DMS 273 treated with DMSO at 0.1 percent for 48 hours (cell line): Measurements from ENCODE around the gene CGRRF1.

Source experiments
- DNase-seq: peaks from one replicate; lab custom pipeline; 2025; lab: John Stamatoyannopoulos, UW

CGRRF1 gene

DNA sequence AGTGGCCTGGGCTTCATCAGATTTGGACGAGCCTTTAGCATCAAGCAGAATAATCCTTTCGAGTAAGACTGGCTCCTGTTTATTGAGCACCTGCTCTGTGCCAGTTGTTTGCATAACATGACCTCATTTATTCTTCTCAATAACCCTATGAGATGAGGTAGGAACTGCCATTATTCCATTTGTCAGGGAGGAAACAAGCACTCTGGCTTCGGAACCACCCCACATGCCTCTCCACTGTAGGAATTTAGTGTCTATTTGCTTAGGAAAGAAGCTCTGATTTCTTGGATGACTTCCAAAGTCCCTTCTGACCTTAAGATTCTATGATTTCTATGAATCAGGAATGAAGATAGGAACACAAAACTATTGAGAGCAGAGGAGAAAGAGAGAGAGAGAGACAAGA, 68.3 kb downstream of the CGRRF1 start:
- DNase-seq: no peak

DNA sequence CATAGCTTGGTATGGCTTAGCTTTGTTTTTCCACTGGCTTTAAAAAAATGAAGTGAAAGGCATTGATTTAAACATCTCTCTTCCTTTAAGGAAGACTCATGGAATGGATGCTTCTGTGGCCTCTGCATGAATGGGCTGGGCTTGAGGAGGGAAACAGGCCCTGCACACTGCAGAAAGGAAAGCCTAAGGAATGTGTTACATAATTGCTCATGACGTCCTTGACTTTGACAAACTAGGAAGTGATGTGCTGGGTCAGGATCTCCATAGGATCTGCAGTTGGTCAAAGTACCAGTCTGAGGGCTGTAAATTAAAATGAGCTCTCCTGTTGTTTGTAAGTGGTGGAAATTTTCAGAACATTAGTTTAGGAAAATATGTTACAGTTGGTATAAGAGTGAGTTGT, 69.9 kb downstream of the CGRRF1 start:
- no peak for DNase-seq

DNA sequence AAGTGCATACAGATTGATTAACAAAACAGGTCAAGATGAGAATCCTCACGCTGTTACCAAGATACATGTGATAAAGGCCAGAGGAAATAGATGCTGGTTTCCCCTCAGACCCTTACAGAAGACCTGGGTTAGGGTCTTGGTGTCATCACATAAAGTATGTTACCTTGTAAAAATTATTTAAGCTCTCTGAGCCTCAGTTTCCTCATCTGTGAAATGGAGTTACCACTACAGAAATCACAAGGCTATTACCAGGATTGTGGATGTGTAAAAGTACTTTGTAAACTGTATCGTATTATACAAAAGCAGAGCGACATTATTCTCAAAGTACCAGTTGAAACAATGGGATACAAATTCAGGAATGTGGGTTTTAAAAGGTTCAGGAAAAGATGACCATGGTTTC, 71.2 kb downstream of the CGRRF1 start:
- DNase-seq: no peak

DNA sequence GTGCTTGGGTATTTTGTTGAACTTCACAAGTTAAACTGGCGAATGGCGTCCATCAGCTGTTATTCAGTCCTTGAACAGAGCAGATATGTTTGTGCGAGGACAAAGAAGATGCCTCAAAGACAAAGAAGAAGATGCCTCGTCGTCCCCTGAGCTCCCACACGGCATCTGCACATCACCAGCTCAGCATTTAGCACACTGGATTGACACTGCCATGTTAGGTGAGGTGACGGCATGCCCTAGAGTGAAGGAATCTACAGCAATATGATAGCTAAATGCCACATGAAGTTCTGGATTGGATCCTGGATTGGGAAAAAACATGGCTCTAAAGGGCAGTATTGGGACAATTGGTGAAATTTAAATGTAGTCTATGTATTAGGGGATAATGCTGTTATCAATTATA, 72.6 kb downstream of the CGRRF1 start:
- DNase-seq: no peak

DNA sequence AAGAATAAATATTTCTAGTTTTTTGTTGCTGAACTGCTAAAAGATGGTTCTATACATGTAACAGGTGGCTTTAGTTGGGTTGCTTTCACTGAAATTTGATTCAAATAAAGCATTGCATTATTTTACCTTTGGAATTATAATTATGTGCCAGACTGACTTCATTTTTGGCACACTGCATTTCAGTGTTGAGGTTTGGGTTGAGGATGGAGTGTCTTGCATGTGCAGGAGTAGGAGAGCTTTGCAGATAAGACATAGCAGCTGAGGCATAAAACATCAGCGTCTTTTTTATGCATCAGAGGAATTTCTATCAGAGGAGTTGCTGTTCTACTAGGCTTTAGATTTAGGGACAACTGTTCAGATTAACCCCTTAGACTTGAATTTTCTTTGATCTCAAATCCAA, 74.4 kb downstream of the CGRRF1 start:
- no peak for DNase-seq

DNA sequence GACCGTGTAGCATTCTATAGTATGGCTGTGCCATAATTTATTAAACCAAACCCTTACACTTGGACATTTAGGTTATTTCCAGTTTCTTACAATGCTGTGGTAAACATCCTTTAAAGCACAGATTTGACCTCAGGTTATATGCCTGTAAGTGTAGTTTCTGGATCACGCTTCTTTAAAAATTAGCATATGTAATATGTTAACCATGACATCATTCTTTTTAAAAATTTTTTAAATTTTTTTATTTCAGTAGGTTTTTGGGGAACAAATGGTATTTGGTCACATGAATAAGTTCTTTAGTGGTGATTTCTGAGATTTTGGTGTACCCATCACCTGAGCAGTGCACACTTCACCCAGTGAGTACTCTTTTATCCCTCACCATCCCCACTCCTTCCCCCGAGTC, 75.5 kb downstream of the CGRRF1 start:
- DNase-seq: no peak
